Trophoblast cell (in vitro differentiated cells and primary cell): ENCODE results near the gene AGPAT3.

ENCODE experiments used
- DNase-seq, 2 donors: peaks; one replicate each; pipeline ENCODE4 v3.0.0-alpha.2; 2016
- H2AFZ ChIP-seq: 2 replicates; pipeline ENCODE4 v1.6.1; 2013; ENCODE audit warnings: low read length, moderate library complexity, mild to moderate bottlenecking; ENCODE audit not compliant: insufficient read depth, poor library complexity
- H2AK5ac ChIP-seq: 2 replicates; pipeline ENCODE4 v1.6.1; 2013; ENCODE audit warnings: mild to moderate bottlenecking, low read length
- H2BK120ac ChIP-seq: 2 replicates; pipeline ENCODE4 v1.6.1; 2013; ENCODE audit warnings: low read length, mild to moderate bottlenecking, moderate library complexity; ENCODE audit not compliant: insufficient read depth, poor library complexity
- H2BK12ac ChIP-seq: 2 replicates; pipeline ENCODE4 v1.6.1; 2013; ENCODE audit warnings: mild to moderate bottlenecking, low read length, moderate library complexity
- H2BK5ac ChIP-seq: 2 replicates; pipeline ENCODE4 v1.6.1; 2013; ENCODE audit warnings: low read length, low read depth, moderate library complexity, mild to moderate bottlenecking; ENCODE audit not compliant: poor library complexity
- H3K14ac ChIP-seq: 2 replicates; pipeline ENCODE4 v1.6.1; 2013; ENCODE audit warnings: mild to moderate bottlenecking, low read length
- H3K18ac ChIP-seq: 2 replicates; pipeline ENCODE4 v1.6.1; 2013; ENCODE audit warnings: mild to moderate bottlenecking, low read length
- H3K23ac ChIP-seq: 2 replicates; pipeline ENCODE4 v1.6.1; 2013; ENCODE audit warnings: low read length
- H3K27ac ChIP-seq: 2 replicates; pipeline ENCODE4 v1.5.1; 2013; ENCODE audit warnings: low read depth, mild to moderate bottlenecking, inconsistent platforms, low read length, moderate library complexity
- H3K27me3 ChIP-seq: 2 replicates; pipeline ENCODE4 v1.6.1; 2013; ENCODE audit warnings: inconsistent platforms, mild to moderate bottlenecking, low read length, moderate library complexity; ENCODE audit not compliant: insufficient read depth
- H3K36me3 ChIP-seq, 2 experiments: 1 replicate in 1 of 2; 2 replicates in 1 of 2; pipeline ENCODE4 v1.6.1; 2013; ENCODE audit warnings: low read length in 2 of 2, mild to moderate bottlenecking in 2 of 2, moderate library complexity in 1 of 2; ENCODE audit not compliant: insufficient read depth in 2 of 2, control insufficient read depth in 1 of 2
- H3K4ac ChIP-seq: 2 replicates; pipeline ENCODE4 v1.6.1; 2013; ENCODE audit warnings: low read depth, mild to moderate bottlenecking, low read length, moderate library complexity
- H3K4me1 ChIP-seq, 2 experiments: 1 replicate in 1 of 2; 2 replicates in 1 of 2; pipeline ENCODE4 v1.6.1; 2013; ENCODE audit warnings: low read length in 2 of 2, mild to moderate bottlenecking in 2 of 2, moderate library complexity in 1 of 2; ENCODE audit not compliant: insufficient read depth in 2 of 2, control insufficient read depth in 1 of 2
- H3K4me2 ChIP-seq: 2 replicates; pipeline ENCODE4 v1.6.1; 2013; ENCODE audit warnings: inconsistent platforms, mild to moderate bottlenecking, low read length, moderate library complexity
- H3K4me3 ChIP-seq: 2 replicates; pipeline ENCODE4 v1.5.1; 2013; ENCODE audit warnings: mild to moderate bottlenecking, low read depth, low read length, inconsistent platforms
- H3K79me1 ChIP-seq: one replicate; pipeline ENCODE4 v1.6.1; 2013; ENCODE audit warnings: low read length
- H3K79me2 ChIP-seq: 2 replicates; pipeline ENCODE4 v1.6.1; 2013; ENCODE audit warnings: low read length, mild to moderate bottlenecking; ENCODE audit not compliant: control insufficient read depth, insufficient read depth, poor library complexity
- H3K9ac ChIP-seq: 2 replicates; pipeline ENCODE4 v1.6.1; 2013; ENCODE audit warnings: mild to moderate bottlenecking, low read length
- H3K9me3 ChIP-seq: 2 replicates; pipeline ENCODE4 v1.6.1; 2013; ENCODE audit warnings: low read depth, mild to moderate bottlenecking, control low read depth, inconsistent platforms, low read length; ENCODE audit not compliant: insufficient read depth
- H4K12ac ChIP-seq: 2 replicates; pipeline ENCODE4 v1.6.1; 2013; ENCODE audit warnings: low read depth, mild to moderate bottlenecking, low read length, moderate library complexity
- H4K8ac ChIP-seq: 2 replicates; pipeline ENCODE4 v1.6.1; 2013; ENCODE audit warnings: low read depth, mild to moderate bottlenecking, low read length, moderate library complexity
- H4K91ac ChIP-seq: one replicate; pipeline ENCODE4 v1.6.1; 2013; ENCODE audit warnings: low read depth, mild to moderate bottlenecking, low read length, moderate library complexity
- WGBS: extraction: QIAGEN DNeasy Blood & Tissue Kit; methylation state at CpG from one replicate; pipeline ENCODE4 v1.1.7; 2013; ENCODE audit warnings: missing lambda C conversion rate; ENCODE audit not compliant: insufficient read length, insufficient coverage; ENCODE audit errors: extremely low coverage; 5-methylcytosine and 5-hydroxymethylcytosine counted together

Gene AGPAT3

DNA sequence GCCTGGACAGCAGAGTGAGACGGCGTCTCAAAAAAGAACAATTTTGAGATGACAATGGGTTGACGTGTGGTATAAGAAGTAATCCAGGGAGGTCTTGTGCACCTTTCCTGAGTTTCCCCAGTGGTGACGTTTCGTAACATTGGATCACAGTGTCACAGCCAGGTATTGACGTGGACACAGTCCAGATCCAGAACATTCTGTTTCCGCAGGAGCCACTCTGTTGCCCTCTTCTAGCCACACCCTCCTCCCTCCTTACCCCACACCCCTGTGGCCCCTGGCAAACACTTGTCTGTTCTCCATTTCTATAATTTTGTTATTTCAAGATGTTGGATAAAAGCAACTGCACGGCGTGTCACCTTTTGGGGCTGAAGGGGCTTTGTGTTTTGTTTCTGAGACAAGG, 140.6 kb downstream of the AGPAT3 start:
- Histone ChIP-seq H3K4me1 (peaks cover 11% of the 10 kb centered on the region in 2 experiments), H3K4me2 (no peak overlapping the region), H2AFZ (no peak overlapping the region), H3K79me1 (peaks cover 9% of the 10 kb centered on the region), H2BK12ac (peak overlapping the region; percentile 53), H4K8ac (peak overlapping the region; percentile 50), H3K36me3 (no peaks in the 10 kb centered on the region), H3K4me3 (no peak overlapping the region), H2BK5ac (peak overlapping the region; percentile 67), H3K14ac (peak overlapping the region; percentile 54), H3K18ac (peak overlapping the region; percentile 58), H3K27me3 (no peaks in the 10 kb centered on the region), H3K79me2 (no peaks in the 10 kb centered on the region), H2AK5ac (peak overlapping the region; percentile 32), H3K23ac (no peak overlapping the region), H4K12ac (no peak overlapping the region), H3K4ac (no peak overlapping the region), H2BK120ac (peak overlapping the region; percentile 74), H4K91ac (peak overlapping the region; percentile 85), H3K9ac (no peak overlapping the region), H3K27ac (peak overlapping the region; percentile 88), H3K9me3 (no peaks in the 10 kb centered on the region)
- DNase-seq = no peak
- WGBS = no CpG with 5 or more reads among the region's 9 CpGs

DNA sequence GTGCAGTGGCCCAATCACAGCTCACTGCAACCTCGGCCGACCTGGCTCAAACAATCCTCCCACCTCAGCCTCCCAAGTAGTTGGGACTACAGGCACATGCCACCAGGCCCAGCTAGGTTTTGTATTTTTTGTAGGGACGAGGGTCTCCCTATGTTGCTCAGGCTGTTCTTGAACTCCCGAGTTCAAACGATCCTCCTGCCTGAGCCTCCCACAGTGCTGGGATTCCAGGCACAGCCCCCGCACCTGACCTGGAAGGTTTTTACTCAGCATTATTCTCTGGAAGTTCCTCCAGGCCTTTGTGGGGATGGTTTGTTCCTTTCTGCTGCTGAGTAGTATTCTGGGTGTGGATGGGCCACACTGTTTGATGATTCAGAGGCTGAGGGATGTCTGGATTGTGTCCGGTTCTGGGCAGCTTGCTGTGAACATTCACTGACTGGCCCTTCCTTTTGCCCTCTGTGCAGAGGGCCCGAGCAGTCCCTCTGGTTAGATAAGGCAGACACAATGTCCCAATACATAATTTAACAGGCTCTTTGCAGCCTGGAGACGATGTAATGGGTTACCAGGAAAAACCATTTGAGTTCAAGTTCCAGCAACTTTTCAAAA, 141.1 kb downstream of the AGPAT3 start:
- peak; percentile 48 to 61 for DNase-seq
- peak overlapping the region; percentile 88 for H3K27ac ChIP-seq
- H3K23ac ChIP-seq = no peak overlapping the region
- peak overlapping the region; percentile 28 for H4K12ac ChIP-seq
- H3K79me2 ChIP-seq = no peaks in the 10 kb centered on the region
- H3K14ac ChIP-seq = peak overlapping the region; percentile 54
- H2BK120ac ChIP-seq = peak overlapping the region; percentile 74
- H3K9me3 ChIP-seq = no peaks in the 10 kb centered on the region
- H3K18ac ChIP-seq = peak overlapping the region; percentile 58
- no peak overlapping the region for H3K4me2 ChIP-seq
- H2BK5ac ChIP-seq = peak overlapping the region; percentile 67
- H3K4me1 ChIP-seq = peaks cover 11 to 15% of the 10 kb centered on the region in 2 experiments
- peak overlapping the region; percentile 85 for H4K91ac ChIP-seq
- H3K27me3 ChIP-seq = no peaks in the 10 kb centered on the region
- peak overlapping the region; percentile 53 for H2BK12ac ChIP-seq
- H3K4me3 ChIP-seq = no peak overlapping the region
- no peaks in the 10 kb centered on the region for H3K36me3 ChIP-seq
- H3K9ac ChIP-seq = no peak overlapping the region
- H2AK5ac ChIP-seq = peak overlapping the region; percentile 32
- H2AFZ ChIP-seq = no peak overlapping the region
- H3K79me1 ChIP-seq = peaks cover 9% of the 10 kb centered on the region
- H4K8ac ChIP-seq = peak overlapping the region; percentile 50
- no CpG with 5 or more reads among the region's 9 CpGs for WGBS
- no peak overlapping the region for H3K4ac ChIP-seq

DNA sequence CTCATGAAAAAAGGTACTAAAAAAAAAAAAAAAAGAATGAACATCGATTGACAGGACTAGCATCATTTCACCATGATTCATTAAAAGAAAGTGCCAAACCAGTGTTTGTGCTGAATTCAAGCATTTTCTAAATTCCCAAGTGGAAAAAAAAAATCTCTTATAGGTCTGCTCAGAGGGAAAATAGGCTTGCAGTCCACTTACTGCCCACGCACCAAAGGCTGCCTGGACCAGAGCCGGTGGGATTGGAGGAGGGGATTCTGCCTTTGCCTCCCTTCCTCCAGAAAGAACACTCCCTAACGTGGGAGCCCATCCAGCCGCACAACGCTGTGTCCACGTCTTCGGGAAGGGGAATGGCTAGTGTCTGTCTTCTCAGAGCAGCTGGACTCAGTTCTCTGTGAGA, 141.6 kb downstream of the AGPAT3 start:
- H3K79me2 ChIP-seq = peaks cover 1% of the 10 kb centered on the region
- no peaks in the 10 kb centered on the region for H3K9me3 ChIP-seq
- H3K27ac ChIP-seq = peak overlapping the region; percentile 93
- peak overlapping the region; percentile 37 for H3K18ac ChIP-seq
- H2AFZ ChIP-seq = peak overlapping the region; percentile 83
- WGBS = no CpG with 5 or more reads among the region's 8 CpGs
- H2AK5ac ChIP-seq = peak overlapping the region; percentile 49
- peaks cover 11% of the 10 kb centered on the region for H3K79me1 ChIP-seq
- peak overlapping the region; percentile 87 for H2BK120ac ChIP-seq
- peak overlapping the region; percentile 87 for H2BK5ac ChIP-seq
- peak overlapping the region; percentile 96 for H3K14ac ChIP-seq
- H3K9ac ChIP-seq = no peak overlapping the region
- DNase-seq = peak in 1 of 2 donors; percentile 25
- H4K12ac ChIP-seq = peak overlapping the region; percentile 87
- peak overlapping the region; percentile 39 for H3K4me2 ChIP-seq
- no peak overlapping the region for H3K23ac ChIP-seq
- peak overlapping the region; percentile 76 for H3K4ac ChIP-seq
- H2BK12ac ChIP-seq = peak overlapping the region; percentile 91
- peak overlapping the region; percentile 82 for H4K8ac ChIP-seq
- no peaks in the 10 kb centered on the region for H3K36me3 ChIP-seq
- H3K4me1 ChIP-seq = peaks cover 14 to 15% of the 10 kb centered on the region in 2 experiments
- H3K4me3 ChIP-seq = no peak overlapping the region
- H4K91ac ChIP-seq = peak overlapping the region; percentile 86
- H3K27me3 ChIP-seq = no peaks in the 10 kb centered on the region

DNA sequence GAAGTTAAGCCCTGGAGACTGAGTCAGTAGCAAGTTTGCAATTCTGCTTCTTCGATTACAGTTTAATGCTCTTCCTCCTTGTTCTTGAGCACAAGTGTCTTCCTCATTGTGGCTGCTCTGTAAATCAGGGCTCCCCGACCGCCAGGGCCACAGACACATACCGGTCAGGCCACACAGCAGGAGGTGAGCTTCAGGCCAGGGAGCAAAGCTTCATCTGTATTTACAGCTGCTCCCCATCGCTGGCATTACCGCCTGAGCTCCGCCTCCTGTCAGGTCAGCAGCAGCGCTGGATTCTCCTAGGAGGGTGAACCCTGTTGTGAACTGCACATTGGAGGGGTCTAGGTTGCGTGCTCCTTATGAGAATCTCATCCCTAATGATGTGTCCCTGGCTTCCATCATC, 145.4 kb downstream of the AGPAT3 start:
- Histone ChIP-seq H3K14ac (no peak overlapping the region), H2AFZ (no peak overlapping the region), H3K9me3 (peaks cover 3% of the 10 kb centered on the region), H3K79me2 (peaks cover 13% of the 10 kb centered on the region), H3K4me2 (no peak overlapping the region), H4K12ac (peak overlapping the region; percentile 20), H3K4me1 (peaks cover 16 to 17% of the 10 kb centered on the region in 2 experiments), H3K9ac (no peak overlapping the region), H3K27me3 (no peaks in the 10 kb centered on the region), H3K4ac (no peak overlapping the region), H3K23ac (no peak overlapping the region), H3K79me1 (peaks cover 16% of the 10 kb centered on the region), H2BK5ac (no peak overlapping the region), H3K27ac (no peak overlapping the region), H2BK12ac (no peak overlapping the region), H2BK120ac (no peak overlapping the region), H3K36me3 (no peaks in the 10 kb centered on the region), H3K4me3 (no peak overlapping the region), H4K8ac (peak overlapping the region; percentile 37), H2AK5ac (no peak overlapping the region), H4K91ac (no peak overlapping the region), H3K18ac (no peak overlapping the region)
- WGBS = no CpG with 5 or more reads among the region's 9 CpGs
- DNase-seq = no peak
